HL-60 (cell line): Measurements from ENCODE around the gene RTP3.

Source experiments
- DNase-seq, 2 experiments: peaks; one replicate each; pipeline ENCODE4 v3.0.0-alpha.2; 2010 to 2020; ENCODE audit warnings: low read depth in 1 of 2, low spot score in 1 of 2
- H3K27ac ChIP-seq: fragments of 250-450 bp; sonication (Bioruptor Pico); replicated peaks from 2 replicates; pipeline ENCODE4 v1.5.1; 2020; ENCODE audit warnings: mild to moderate bottlenecking, moderate library complexity
- H3K27me3 ChIP-seq: fragments of 250-450 bp; sonication (Bioruptor Pico); 2 replicates; pipeline ENCODE4 v1.5.1; 2021; ENCODE audit warnings: mild to moderate bottlenecking, moderate library complexity; ENCODE audit not compliant: insufficient read depth, poor library complexity, severe bottlenecking
- H3K4me3 ChIP-seq: replicated peaks from 2 replicates; pipeline ENCODE4 v1.5.1; 2011; ENCODE audit warnings: mild to moderate bottlenecking, control low read depth, low read length; ENCODE audit not compliant: insufficient read depth
- CTCF ChIP-seq: IDR thresholded peaks from one replicate; pipeline ENCODE4 v1.5.1; 2011; ENCODE audit warnings: low read length, control low read depth, inconsistent platforms; ENCODE audit not compliant: insufficient read depth
- GABPA ChIP-seq: IDR thresholded peaks from 2 replicates; pipeline ENCODE4 v1.6.1; 2012; ENCODE audit warnings: low read depth
- POLR2AphosphoS5 ChIP-seq: IDR thresholded peaks from 2 replicates; pipeline ENCODE4 v1.6.1; 2012; ENCODE audit warnings: low read depth
- REST ChIP-seq: IDR thresholded peaks from 2 replicates; pipeline ENCODE4 v1.6.1; 2012; ENCODE audit warnings: low read depth; ENCODE audit not compliant: insufficient replicate concordance
- SPI1 ChIP-seq: IDR thresholded peaks from 2 replicates; pipeline ENCODE4 v1.6.1; 2012; ENCODE audit warnings: low read depth, mild to moderate bottlenecking, borderline replicate concordance

RTP3 gene

GRCh38 chr3:46477756-46478155, 20.0 kb upstream of the RTP3 start:
- Histone ChIP-seq H3K27ac (peak overlapping the region; percentile 65), H3K27me3 (no peaks in the 10 kb centered on the region), H3K4me3 (no peak overlapping the region)
- DNase-seq, result no peak
- TF ChIP-seq SPI1 (no peak), CTCF (no peak)

- Histone ChIP-seq H3K27ac (peak overlapping the region; percentile 65), H3K4me3 (no peak overlapping the region), H3K27me3 (no peaks in the 10 kb centered on the region)
- DNase-seq, result peak in 1 of 2 experiments; percentile 76
- TF ChIP-seq GABPA, result no peak
- TF ChIP-seq SPI1, result no peak
- no peak for TF ChIP-seq CTCF
- TF ChIP-seq POLR2AphosphoS5, result no peak
- TF ChIP-seq REST, result no peak
Measured at GRCh38 chr3:46478341-46478740, 19.4 kb upstream of the RTP3 start.

- no peak overlapping the region for H3K4me3 ChIP-seq
- DNase-seq, result no peak
- no peaks in the 10 kb centered on the region for H3K27me3 ChIP-seq
- H3K27ac ChIP-seq, result peak overlapping the region; percentile 39
- TF ChIP-seq REST (no peak), GABPA (no peak), SPI1 (no peak), CTCF (no peak), POLR2AphosphoS5 (no peak)
Measured at GRCh38 chr3:46479021-46479420, 18.8 kb upstream of the RTP3 start.

- Histone ChIP-seq H3K27ac (no peak overlapping the region), H3K4me3 (no peak overlapping the region), H3K27me3 (no peaks in the 10 kb centered on the region)
- no peak for DNase-seq
- TF ChIP-seq GABPA (no peak), CTCF (no peak), REST (no peak), POLR2AphosphoS5 (no peak), SPI1 (no peak)
Measured at GRCh38 chr3:46479696-46480095, 18.1 kb upstream of the RTP3 start.
